IMR-90 (cell line): ENCODE results near the gene SCFD2. TPM values are rescaled to one million over a fixed set of nuclear protein-coding genes. Genes with fewer than 3 reads are reported as not detected.

Experiments
- ATAC-seq: fragments of 200-7000 bp; cut with Tn5 transposase; 2 replicates; pipeline ENCODE4 v1.9.1; 2020; ENCODE audit warnings: low read depth, mild to moderate bottlenecking, moderate library complexity
- BruUV-seq: library from RNA; stranded (reverse); fragments of 400-500 nt; replicated peaks from 2 replicates; lab custom pipeline; 2021; lab: Mats Ljungman, UMichigan
- CTCF ChIA-PET: fragments of 300-600 bp; formaldehyde crosslinking; extraction: SDS; loops from one replicate; lab custom pipeline; 2021; ENCODE audit warnings: antibody characterized with exemption; lab: Yijun Ruan, JAX
- POLR2A ChIA-PET: fragments of 300-600 bp; sonication (Branson Sonifier 250); formaldehyde crosslinking; loops from one replicate; lab custom pipeline; 2022; ENCODE audit warnings: antibody characterized with exemption; ENCODE audit not compliant: unreplicated experiment; lab: Charles Lee
- DNase-seq: peaks from one replicate; pipeline ENCODE4 v3.0.0; 2013
- H2AFZ ChIP-seq: replicated peaks from 2 replicates; pipeline ENCODE3; 2013; ENCODE audit warnings: low read length, mild to moderate bottlenecking; ENCODE audit not compliant: poor library complexity
- H2AK5ac ChIP-seq: 2 replicates; pipeline ENCODE4 v1.6.1; 2013; ENCODE audit warnings: low read depth, low read length, inconsistent platforms
- H2AK9ac ChIP-seq: replicated peaks from 2 replicates; pipeline ENCODE3; 2013; ENCODE audit warnings: mild to moderate bottlenecking, low read depth, low read length, moderate library complexity; ENCODE audit not compliant: poor library complexity
- H2BK120ac ChIP-seq: 2 replicates; pipeline ENCODE4 v1.6.1; 2013; ENCODE audit warnings: low read depth, low read length, inconsistent platforms
- H2BK15ac ChIP-seq: 3 replicates; pipeline ENCODE4 v1.6.1; 2013; ENCODE audit warnings: low read depth, low read length, inconsistent platforms
- H2BK20ac ChIP-seq: 2 replicates; pipeline ENCODE4 v1.6.1; 2013; ENCODE audit warnings: low read depth, mild to moderate bottlenecking, inconsistent platforms, low read length, moderate library complexity
- H2BK5ac ChIP-seq: 2 replicates; pipeline ENCODE4 v1.6.1; 2013; ENCODE audit warnings: mild to moderate bottlenecking, low read depth, low read length, inconsistent platforms; ENCODE audit not compliant: poor library complexity, severe bottlenecking
- H3K14ac ChIP-seq: replicated peaks from 2 replicates; pipeline ENCODE4 v1.6.1; 2013; ENCODE audit warnings: low read depth, low read length, inconsistent platforms
- H3K18ac ChIP-seq: 2 replicates; pipeline ENCODE4 v1.6.1; 2013; ENCODE audit warnings: low read depth, low read length, control low read depth
- H3K23ac ChIP-seq: 2 replicates; pipeline ENCODE4 v1.6.1; 2013; ENCODE audit warnings: low read depth, low read length, inconsistent platforms
- H3K27ac ChIP-seq: 2 replicates; pipeline ENCODE4 v1.5.1; 2013; ENCODE audit warnings: mild to moderate bottlenecking, control low read depth, low read length; ENCODE audit not compliant: insufficient read depth
- H3K27me3 ChIP-seq: 2 replicates; pipeline ENCODE4 v1.6.1; 2013; ENCODE audit warnings: low read length; ENCODE audit not compliant: control insufficient read depth, insufficient read depth
- H3K36me3 ChIP-seq: 2 replicates; pipeline ENCODE4 v1.6.1; 2013; ENCODE audit warnings: low read length, mixed read lengths; ENCODE audit not compliant: control insufficient read depth, insufficient read depth
- H3K4ac ChIP-seq: 2 replicates; pipeline ENCODE4 v1.6.1; 2013; ENCODE audit warnings: low read depth, low read length, inconsistent platforms
- H3K4me1 ChIP-seq: 2 replicates; pipeline ENCODE4 v1.6.1; 2013; ENCODE audit warnings: low read length, mixed read lengths; ENCODE audit not compliant: control insufficient read depth, insufficient read depth
- H3K4me2 ChIP-seq: 2 replicates; pipeline ENCODE4 v1.6.1; 2013; ENCODE audit warnings: low read depth, mild to moderate bottlenecking, control low read depth, low read length, moderate library complexity
- H3K4me3 ChIP-seq: 2 replicates; pipeline ENCODE4 v1.5.1; 2013; ENCODE audit warnings: low read depth, mild to moderate bottlenecking, control low read depth, low read length, moderate library complexity; ENCODE audit not compliant: insufficient read depth
- H3K56ac ChIP-seq: 2 replicates; pipeline ENCODE4 v1.6.1; 2013; ENCODE audit warnings: low read length, inconsistent platforms; ENCODE audit not compliant: insufficient read depth; ENCODE audit errors: extremely low read depth
- H3K79me1 ChIP-seq, 2 experiments: 2 replicates each; pipeline ENCODE4 v1.6.1; 2013; ENCODE audit warnings: low read length in 2 of 2, inconsistent platforms in 1 of 2, low read depth in 1 of 2
- H3K9ac ChIP-seq: 2 replicates; pipeline ENCODE4 v1.6.1; 2013; ENCODE audit warnings: low read depth, low read length, control low read depth
- H3K9me1 ChIP-seq: 2 replicates; pipeline ENCODE4 v1.6.1; 2013; ENCODE audit warnings: low read length, inconsistent platforms; ENCODE audit not compliant: insufficient read depth
- H3K9me3 ChIP-seq: 2 replicates; pipeline ENCODE4 v1.6.1; 2013; ENCODE audit warnings: low read length; ENCODE audit not compliant: control insufficient read depth, insufficient read depth
- H4K20me1 ChIP-seq: 2 replicates; pipeline ENCODE4 v1.6.1; 2013; ENCODE audit warnings: low read length, inconsistent platforms; ENCODE audit not compliant: insufficient read depth
- H4K5ac ChIP-seq: 2 replicates; pipeline ENCODE4 v1.6.1; 2013; ENCODE audit warnings: mild to moderate bottlenecking, low read depth, low read length, control low read depth
- H4K8ac ChIP-seq, 2 experiments: 2 replicates each; pipeline ENCODE4 v1.6.1; 2013; ENCODE audit warnings: low read depth in 2 of 2, low read length in 2 of 2, control low read depth in 1 of 2, inconsistent platforms in 1 of 2
- H4K91ac ChIP-seq: 2 replicates; pipeline ENCODE4 v1.6.1; 2013; ENCODE audit warnings: low read depth, low read length, inconsistent platforms; ENCODE audit not compliant: insufficient read depth
- CEBPB ChIP-seq: IDR thresholded peaks from 2 replicates; pipeline ENCODE4 v1.6.1; 2012; ENCODE audit warnings: low read depth, low read length, improper control_type of control experiment
- FOS ChIP-seq: fragments of 150-350 bp; IDR thresholded peaks from 2 replicates; pipeline ENCODE4 v1.6.1; 2016; ENCODE audit warnings: low read depth, low read length
- MAFK ChIP-seq: IDR thresholded peaks from 2 replicates; pipeline ENCODE4 v1.6.1; 2012; ENCODE audit warnings: low read depth, low read length, improper control_type of control experiment
- MAZ ChIP-seq: IDR thresholded peaks from 2 replicates; pipeline ENCODE4 v1.6.1; 2012; ENCODE audit warnings: low read depth, mild to moderate bottlenecking, low read length, improper control_type of control experiment, moderate library complexity, borderline replicate concordance
- MXI1 ChIP-seq: IDR thresholded peaks from 2 replicates; pipeline ENCODE4 v1.6.1; 2012; ENCODE audit warnings: low read depth, mild to moderate bottlenecking, low read length, moderate library complexity, borderline replicate concordance
- NFE2L2 ChIP-seq: fragments of 150-350 bp; IDR thresholded peaks from 2 replicates; pipeline ENCODE4 v1.6.1; 2016; ENCODE audit warnings: low read depth, mild to moderate bottlenecking, low read length
- POLR2A ChIP-seq: IDR thresholded peaks from 2 replicates; pipeline ENCODE4 v1.6.1; 2012; ENCODE audit warnings: mild to moderate bottlenecking, low read depth, low read length
- RAD21 ChIP-seq: IDR thresholded peaks from 2 replicates; pipeline ENCODE4 v1.6.1; 2012; ENCODE audit warnings: low read length, improper control_type of control experiment
- RCOR1 ChIP-seq: IDR thresholded peaks from 2 replicates; pipeline ENCODE4 v1.6.1; 2012; ENCODE audit warnings: mild to moderate bottlenecking, low read length, improper control_type of control experiment; ENCODE audit not compliant: insufficient replicate concordance
- RFX5 ChIP-seq: IDR thresholded peaks from 2 replicates; pipeline ENCODE4 v1.8.0; 2012; ENCODE audit warnings: low read depth, mild to moderate bottlenecking, low read length, moderate library complexity
- SMC3 ChIP-seq: fragments of 150-350 bp; IDR thresholded peaks from 2 replicates; pipeline ENCODE4 v1.6.1; 2016; ENCODE audit warnings: low read depth, mild to moderate bottlenecking, antibody characterized with exemption, low read length, moderate library complexity
- WGBS, 2 experiments: methylation state at CpG; one replicate each; pipeline versions ENCODE4 v1.1.5 to v1.1.7; 2013; ENCODE audit warnings: missing lambda C conversion rate in 2 of 2; ENCODE audit not compliant: insufficient read length in 1 of 2; ENCODE audit errors: extremely low coverage in 2 of 2; 5-methylcytosine and 5-hydroxymethylcytosine counted together
- dilution Hi-C: fragments of 300-500 bp; cut with HindIII; formaldehyde crosslinking; loops from one replicate; pipeline ENCODE4 v1.14.3; 2018; ENCODE audit warnings: low sequenced_read_pairs; ENCODE audit not compliant: unreplicated experiment
- in situ Hi-C: fragments of 300-500 bp; cut with MboI; formaldehyde crosslinking; loops from 3 replicates; pipeline ENCODE4 v1.14.3; 2019; ENCODE audit warnings: low sequenced_read_pairs, inconsistent platforms, mixed read lengths
- intact Hi-C: fragments of 100-400 bp; cut with micrococcal nuclease; formaldehyde crosslinking; loops from 2 replicates; pipeline ENCODE4 v1.10.0; 2022
- polyA plus RNA-seq, 3 experiments: library from polyadenylated mRNA; depleted of rRNA; stranded (reverse); fragments of >200 nt; gene quantifications; 2 replicates each; pipeline ENCODE4 v1.2.3, GENCODE V29; 2012; ENCODE audit warnings: low replicate concordance in 1 of 3
- total RNA-seq: library from RNA; depleted of rRNA; stranded (reverse); fragments of >200 nt; gene quantifications from 2 replicates; pipeline ENCODE4 v1.2.3, GENCODE V29; 2012
- TF ChIP-seq, protein P1 (sequence below): conservative IDR thresholded peaks from 2 replicates; pipeline ENCODE4 v1.5.1; 2012; ENCODE audit warnings: mild to moderate bottlenecking, low read depth, low read length, improper control_type of control experiment
- TF ChIP-seq, protein P2 (sequence below): fragments of 150-350 bp; IDR thresholded peaks from 2 replicates; pipeline ENCODE4 v1.6.1; 2017; ENCODE audit warnings: mild to moderate bottlenecking, antibody characterized with exemption, low read length, low read depth
- TF ChIP-seq, protein P3 (sequence below): fragments of 150-350 bp; IDR thresholded peaks from 2 replicates; pipeline ENCODE4 v1.6.1; 2016; ENCODE audit warnings: low read depth, mild to moderate bottlenecking, low read length, moderate library complexity, borderline replicate concordance

The SCFD2 gene
- total and polyA plus RNA-seq, 2 of the 4 experiments (the other 2 are of a cell fraction), result 18.9 to 62.4 TPM

DNA sequence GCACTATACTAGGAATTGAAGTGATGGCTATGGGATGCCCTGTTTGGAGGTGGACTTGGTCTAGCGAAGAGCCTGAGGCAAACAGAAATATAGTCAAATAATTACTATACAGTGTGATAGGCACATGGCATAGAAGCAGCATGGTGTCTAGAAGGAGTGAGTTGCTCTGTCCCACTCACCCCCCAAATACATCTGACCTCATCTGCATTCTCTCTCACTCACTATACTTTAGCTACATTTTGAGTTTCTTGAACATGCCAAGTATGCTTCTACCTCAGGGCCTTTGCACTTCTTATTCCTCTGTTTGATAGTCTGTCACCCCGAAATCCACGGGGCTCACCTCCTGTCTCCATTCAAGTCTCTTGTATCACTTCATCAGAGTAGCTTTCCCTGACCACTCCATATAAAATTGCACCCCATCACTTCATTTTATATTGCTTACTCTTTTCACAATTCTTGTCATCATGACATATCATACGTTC is 9.0 kb upstream of the SCFD2 start:
- TF ChIP-seq NFE2L2 (no peak), POLR2A (no peak), RFX5 (no peak), MAFK (no peak), MXI1 (no peak), RAD21 (no peak), RCOR1 (no peak), FOS (no peak), CEBPB (no peak), SMC3 (no peak), MAZ (no peak)
- TF ChIP-seq, protein P1, sequence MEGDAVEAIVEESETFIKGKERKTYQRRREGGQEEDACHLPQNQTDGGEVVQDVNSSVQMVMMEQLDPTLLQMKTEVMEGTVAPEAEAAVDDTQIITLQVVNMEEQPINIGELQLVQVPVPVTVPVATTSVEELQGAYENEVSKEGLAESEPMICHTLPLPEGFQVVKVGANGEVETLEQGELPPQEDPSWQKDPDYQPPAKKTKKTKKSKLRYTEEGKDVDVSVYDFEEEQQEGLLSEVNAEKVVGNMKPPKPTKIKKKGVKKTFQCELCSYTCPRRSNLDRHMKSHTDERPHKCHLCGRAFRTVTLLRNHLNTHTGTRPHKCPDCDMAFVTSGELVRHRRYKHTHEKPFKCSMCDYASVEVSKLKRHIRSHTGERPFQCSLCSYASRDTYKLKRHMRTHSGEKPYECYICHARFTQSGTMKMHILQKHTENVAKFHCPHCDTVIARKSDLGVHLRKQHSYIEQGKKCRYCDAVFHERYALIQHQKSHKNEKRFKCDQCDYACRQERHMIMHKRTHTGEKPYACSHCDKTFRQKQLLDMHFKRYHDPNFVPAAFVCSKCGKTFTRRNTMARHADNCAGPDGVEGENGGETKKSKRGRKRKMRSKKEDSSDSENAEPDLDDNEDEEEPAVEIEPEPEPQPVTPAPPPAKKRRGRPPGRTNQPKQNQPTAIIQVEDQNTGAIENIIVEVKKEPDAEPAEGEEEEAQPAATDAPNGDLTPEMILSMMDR, result no peak
- TF ChIP-seq, protein P2, sequence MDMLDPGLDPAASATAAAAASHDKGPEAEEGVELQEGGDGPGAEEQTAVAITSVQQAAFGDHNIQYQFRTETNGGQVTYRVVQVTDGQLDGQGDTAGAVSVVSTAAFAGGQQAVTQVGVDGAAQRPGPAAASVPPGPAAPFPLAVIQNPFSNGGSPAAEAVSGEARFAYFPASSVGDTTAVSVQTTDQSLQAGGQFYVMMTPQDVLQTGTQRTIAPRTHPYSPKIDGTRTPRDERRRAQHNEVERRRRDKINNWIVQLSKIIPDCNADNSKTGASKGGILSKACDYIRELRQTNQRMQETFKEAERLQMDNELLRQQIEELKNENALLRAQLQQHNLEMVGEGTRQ, result no peak
- TF ChIP-seq, protein P3, sequence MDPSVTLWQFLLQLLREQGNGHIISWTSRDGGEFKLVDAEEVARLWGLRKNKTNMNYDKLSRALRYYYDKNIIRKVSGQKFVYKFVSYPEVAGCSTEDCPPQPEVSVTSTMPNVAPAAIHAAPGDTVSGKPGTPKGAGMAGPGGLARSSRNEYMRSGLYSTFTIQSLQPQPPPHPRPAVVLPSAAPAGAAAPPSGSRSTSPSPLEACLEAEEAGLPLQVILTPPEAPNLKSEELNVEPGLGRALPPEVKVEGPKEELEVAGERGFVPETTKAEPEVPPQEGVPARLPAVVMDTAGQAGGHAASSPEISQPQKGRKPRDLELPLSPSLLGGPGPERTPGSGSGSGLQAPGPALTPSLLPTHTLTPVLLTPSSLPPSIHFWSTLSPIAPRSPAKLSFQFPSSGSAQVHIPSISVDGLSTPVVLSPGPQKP, result no peak
- BruUV-seq, result no TSS peak
- CTCF ChIA-PET, result no interaction called here
- no peak overlapping the region for H2BK20ac ChIP-seq
- H2AK5ac ChIP-seq, result no peak overlapping the region
- H4K91ac ChIP-seq, result no peak overlapping the region
- H2BK120ac ChIP-seq, result no peak overlapping the region
- intact Hi-C loops (loop anchor here (5.0 to 10.0 kb wide), 2 partner anchors 330 to 852 kb away; partner anchors contain the start of gene PDGFRA), dilution Hi-C loops (no loop called here), in situ Hi-C loops (loop anchor here (10.0 kb wide), 2 partner anchors 350 to 1000 kb away; no protein-coding TSS in a partner anchor)
- H2AK9ac ChIP-seq, result no peak overlapping the region
- H3K9me1 ChIP-seq, result no peaks in the 10 kb centered on the region
- peaks cover 3% of the 10 kb centered on the region; the same call in 1 of the 2 replicates for H4K20me1 ChIP-seq
- ATAC-seq (no peak), DNase-seq (no peak)
- WGBS, 2 experiments, result 80% methylated on average over 1 of the region's 4 CpGs; no CpG with 5 or more reads in 1 of the 2 experiments
- no peak overlapping the region for H2BK15ac ChIP-seq
- H3K4me2 ChIP-seq, result no peak overlapping the region
- H3K4ac ChIP-seq, result no peak overlapping the region
- no peak overlapping the region for H2BK5ac ChIP-seq
- H3K36me3 ChIP-seq, result no peaks in the 10 kb centered on the region
- H3K4me1 ChIP-seq, result no peaks in the 10 kb centered on the region
- H3K9me3 ChIP-seq, result no peaks in the 10 kb centered on the region
- no peak overlapping the region for H3K18ac ChIP-seq
- no peak overlapping the region for H3K23ac ChIP-seq
- no peak overlapping the region for H3K14ac ChIP-seq
- H3K27me3 ChIP-seq, result no peaks in the 10 kb centered on the region
- POLR2A ChIA-PET, result no interaction called here
- H2AFZ ChIP-seq, result no peak overlapping the region
- H3K27ac ChIP-seq, result no peak overlapping the region
- no peak overlapping the region for H3K9ac ChIP-seq
- H4K8ac ChIP-seq, result no peak overlapping the region
- no peak overlapping the region for H3K56ac ChIP-seq
- H4K5ac ChIP-seq, result no peak overlapping the region
- H3K79me1 ChIP-seq, result peaks cover 0 to 14% of the 10 kb centered on the region in 2 experiments; a peak in 2 of 4 replicates
- no peak overlapping the region for H3K4me3 ChIP-seq
